HG02623 (cell line): Measurements from ENCODE around the gene FGF23.
"Not testable (repeated sequence)": the region's sequence is repeated elsewhere in the genome, so short reads cannot be mapped to it uniquely, and the experiment has no call there.

Experiments
- ATAC-seq: cut with Tn5 transposase; IDR thresholded peaks from one replicate; pipeline ENCODE4 v1.9.1; 2021; ENCODE audit warnings: moderate library complexity; ENCODE audit not compliant: unreplicated experiment

FGF23 gene

DNA sequence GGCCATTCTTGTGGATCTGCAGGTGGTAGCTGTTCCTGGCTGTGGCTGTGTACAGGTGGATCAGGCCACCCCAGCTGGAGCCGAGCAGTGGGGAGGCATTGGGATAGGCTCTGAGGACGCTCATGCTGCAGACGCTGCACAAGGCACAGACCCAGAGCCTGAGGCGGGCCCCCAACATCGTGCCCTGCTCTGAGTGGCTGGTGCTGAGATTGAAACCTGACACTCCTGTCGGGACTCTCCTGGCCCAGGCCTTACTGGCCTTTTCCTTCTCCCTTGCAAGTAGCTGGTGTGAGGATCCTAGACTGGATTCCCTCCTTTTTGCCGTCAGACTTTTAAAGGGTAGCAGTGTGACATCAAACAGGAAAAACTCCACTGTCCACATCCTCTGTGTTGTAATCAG is at the start of gene FGF23:
Gene FGF23, minus strand, starts transcription at position 308 of the 400 bp plus-strand sequence. Its CDS starts 130 bp downstream, at position 178.
- no peak for ATAC-seq

DNA sequence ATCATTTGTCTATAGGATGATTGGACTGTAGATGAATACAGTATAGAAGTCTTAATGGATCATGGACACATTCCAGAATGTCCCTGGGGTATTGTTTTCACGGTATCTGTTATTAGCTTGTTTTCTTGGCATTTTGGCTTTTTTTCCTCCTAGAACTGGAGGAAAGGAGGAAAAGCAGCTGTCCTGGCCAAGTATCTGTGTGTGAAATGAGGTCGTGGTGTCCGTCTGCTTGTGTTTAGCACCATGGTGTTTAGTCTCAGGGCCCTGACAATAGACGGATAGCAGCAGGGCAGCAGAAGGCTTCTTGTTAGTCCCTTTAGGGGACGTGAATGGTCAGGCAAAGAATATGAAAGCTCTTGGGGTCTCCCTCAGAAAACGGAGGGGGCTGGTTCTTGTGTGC is 44.9 kb upstream of the FGF23 start:
- ATAC-seq = no peak

DNA sequence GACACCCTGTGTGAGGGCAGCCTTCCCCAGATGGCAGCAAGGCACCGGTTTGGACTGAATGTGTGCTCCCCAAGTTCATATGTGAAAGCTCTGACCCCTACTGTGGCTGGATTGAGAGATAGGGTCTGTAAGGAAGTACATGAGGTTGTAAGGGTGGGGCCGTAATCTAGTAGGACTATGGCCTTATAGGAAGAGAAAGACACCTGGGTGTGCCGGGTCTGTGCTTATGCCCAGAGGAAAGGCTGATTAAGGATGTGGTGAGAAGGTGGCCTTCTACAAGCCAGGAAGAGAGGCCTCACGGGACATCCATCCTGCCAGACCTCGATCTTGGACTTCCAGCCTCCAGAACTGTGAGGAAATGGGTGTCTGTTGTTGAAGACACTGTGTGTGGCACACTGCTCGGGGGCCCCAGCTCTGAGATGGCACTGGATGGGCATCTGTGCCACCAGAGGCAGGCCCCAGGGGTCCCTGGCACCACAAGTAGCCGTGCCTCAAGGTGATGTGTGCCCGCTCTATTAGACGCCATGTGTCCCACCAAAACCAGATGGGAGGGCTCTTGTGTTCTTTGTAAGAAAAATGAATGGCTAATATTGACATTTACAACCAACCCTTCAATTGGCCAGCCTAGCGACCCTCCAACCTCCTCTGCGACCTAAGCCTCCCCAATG is 44.1 kb upstream of the FGF23 start:
- ATAC-seq = no peak

DNA sequence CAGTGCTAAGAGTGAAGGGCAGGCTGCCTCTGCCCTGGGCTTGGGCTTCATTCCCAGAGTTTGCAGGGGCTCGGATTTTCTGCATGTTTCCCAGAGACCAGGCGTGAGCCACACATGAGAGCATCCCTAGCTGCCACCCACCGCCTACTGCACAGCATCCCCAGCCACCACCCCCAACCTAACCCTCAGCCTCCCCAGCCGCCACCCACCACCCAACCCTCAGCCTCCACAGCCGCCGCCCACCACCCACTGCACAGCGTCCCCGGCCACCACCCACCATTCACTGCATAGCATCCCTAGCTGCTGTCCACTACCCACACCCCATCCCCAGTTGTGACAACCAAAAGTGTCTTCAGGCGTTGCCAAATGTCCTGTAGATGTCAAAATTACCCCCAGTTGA is 43.5 kb upstream of the FGF23 start:
- no peak for ATAC-seq

DNA sequence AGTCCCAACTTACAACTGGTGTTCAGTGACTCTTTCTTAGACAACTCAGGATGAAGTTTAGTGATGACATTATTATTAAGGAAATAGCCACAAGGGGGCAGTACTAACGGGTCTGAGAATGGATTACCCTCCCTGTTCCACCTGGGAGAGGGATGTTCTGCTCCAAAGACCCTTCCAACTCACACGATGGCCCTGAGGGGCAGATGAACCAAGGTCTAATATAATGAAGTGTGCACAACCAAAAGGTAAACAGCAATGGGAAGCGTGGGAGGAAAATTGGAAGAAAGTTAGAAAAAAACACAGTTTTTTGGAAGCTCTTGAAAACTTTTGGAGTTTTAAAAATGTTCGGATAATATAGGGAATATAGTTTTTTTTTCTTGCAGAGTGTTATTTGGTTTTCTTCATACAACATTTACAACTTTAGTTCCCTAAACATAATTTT is 42.1 kb upstream of the FGF23 start:
- no peak for ATAC-seq

DNA sequence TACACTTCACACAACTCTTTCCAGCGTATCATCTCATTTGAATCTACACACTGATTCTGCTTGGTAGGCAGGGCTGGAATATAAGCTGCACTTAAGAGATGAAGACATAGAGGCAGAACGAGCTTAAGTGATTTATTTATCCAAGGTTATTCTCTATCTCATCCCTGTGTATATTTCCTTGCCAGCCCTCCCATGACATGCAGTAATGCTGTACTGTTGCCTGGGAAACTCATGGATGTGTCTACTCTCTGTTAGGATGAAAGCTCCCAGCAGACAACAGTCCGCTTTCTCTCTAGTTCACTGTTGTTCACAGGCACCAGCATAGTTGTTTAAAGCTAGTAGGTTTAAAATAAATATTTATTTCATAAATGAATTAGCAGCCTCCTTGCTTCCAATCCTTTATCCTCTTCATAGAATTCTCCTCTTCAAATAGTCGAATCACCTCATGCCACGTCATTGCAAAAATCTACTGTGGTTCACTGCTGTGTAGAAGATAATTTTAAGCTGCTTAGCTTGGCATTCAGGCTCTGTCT is 40.7 kb upstream of the FGF23 start:
- ATAC-seq = no peak

DNA sequence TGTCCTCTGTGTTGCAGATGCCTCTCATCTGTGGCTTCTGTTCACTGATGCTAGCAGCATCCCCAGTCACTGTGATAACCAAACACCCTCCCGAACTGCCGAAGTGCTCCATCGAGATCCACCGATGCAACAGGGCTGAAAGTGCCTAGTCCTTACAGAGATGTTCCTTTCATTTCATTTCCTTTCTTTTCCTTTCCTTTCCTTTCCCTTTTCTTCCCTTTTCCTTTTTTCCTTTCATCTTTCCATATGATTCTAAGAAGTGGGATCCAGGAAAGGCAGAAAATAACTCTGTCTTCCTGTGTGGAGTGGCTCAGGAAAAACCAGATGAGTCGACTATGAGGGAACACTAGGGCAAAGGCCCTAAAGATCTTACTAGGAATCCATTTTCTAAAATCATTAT is 39.4 kb upstream of the FGF23 start:
- no peak for ATAC-seq

DNA sequence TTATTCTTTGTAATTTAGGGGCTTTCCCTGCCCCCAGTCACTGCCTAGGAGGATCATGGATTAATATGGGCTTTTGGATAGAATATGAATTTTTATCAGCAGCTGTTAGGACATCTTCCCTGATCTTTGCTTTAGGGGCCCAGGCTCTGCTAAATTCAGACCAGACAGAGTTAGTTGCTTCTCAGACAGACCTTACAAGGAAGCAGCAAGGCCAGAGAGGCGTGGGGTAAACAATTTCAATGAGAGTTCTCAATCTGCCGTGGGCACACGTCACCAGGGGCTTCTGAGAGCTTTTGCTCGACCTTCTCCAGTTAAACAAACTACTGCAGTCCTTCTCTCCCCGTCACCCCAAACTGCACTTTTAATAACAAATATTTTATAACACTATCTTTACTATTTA is 38.4 kb upstream of the FGF23 start:
- ATAC-seq = no peak

DNA sequence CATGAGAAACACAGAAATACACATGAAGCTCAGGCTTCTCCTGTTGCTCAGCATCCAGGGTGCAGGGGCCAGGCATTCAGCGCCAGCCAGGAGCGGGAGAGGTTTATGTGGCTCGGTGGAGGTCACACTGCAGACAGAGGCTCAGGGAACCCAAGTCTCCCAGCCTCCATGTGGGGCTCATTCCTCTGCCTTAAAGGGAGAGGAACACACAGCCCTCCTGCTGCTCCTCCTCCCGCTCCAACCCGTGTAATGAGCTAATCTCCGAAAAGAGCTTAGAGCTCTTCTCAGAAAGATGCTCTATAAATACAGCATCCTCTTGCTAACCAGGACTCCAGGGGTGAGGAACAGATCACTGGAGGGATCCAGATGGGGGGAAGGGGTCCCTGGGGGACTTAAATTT is 37.9 kb upstream of the FGF23 start:
- no peak for ATAC-seq

DNA sequence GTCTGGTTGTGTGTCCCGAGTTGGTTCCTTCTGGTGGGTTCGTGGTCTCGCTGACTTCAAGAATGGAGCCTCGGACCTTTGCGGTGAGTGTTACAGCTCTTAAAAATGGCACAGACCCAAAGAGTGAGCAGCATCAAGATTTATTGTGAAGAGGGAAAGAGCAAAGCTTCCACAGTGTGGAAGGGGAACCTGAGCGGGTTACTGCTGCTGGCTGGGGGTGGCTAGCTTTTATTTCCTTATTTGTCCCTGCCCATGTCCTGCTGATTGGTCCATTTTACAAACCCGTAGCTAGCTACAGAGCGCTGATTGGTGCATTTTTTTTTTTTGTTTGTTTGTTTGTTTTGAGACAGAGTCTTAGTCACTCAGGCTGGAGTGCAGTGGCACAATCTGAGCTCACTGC is 36.8 kb upstream of the FGF23 start:
- no peak for ATAC-seq

DNA sequence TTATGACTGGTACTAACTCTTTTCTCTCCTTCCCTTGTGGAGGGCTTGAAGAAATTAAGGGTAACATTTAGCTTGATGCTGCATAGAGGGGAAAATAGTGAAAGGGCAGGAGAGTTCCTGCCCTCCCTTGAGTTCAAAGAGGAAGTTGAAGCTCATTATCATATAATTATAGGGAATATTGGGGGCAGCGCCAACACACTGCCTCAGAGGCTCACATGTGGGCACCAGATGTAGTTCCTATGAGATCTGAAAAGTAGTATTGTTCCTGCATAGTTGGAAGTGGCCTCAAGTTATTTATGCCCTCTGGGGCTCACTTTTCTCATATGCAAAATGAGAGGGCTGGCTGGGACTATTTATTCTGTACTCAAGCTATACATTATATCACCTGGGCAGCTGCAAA is 33.0 kb upstream of the FGF23 start:
- ATAC-seq = no peak

DNA sequence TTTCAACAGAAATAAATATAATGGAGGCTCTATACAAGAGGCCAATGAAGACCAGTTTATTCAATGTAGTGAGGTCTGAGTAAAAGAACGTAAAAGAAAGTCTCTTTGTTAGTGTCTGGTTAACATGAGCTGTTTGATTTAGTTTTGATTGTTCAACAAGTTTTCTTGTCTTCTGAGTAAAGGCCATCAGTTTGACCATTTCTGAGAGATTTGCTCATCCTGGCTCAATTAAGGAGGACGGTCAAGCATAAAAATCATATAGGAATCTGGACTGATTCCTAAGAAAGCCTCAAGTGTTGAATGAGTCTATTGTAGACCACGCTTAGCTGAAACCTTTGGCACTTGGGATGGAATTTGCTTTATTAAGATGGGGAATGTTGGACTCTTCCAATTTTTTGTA is 32.5 kb upstream of the FGF23 start:
- no peak for ATAC-seq

DNA sequence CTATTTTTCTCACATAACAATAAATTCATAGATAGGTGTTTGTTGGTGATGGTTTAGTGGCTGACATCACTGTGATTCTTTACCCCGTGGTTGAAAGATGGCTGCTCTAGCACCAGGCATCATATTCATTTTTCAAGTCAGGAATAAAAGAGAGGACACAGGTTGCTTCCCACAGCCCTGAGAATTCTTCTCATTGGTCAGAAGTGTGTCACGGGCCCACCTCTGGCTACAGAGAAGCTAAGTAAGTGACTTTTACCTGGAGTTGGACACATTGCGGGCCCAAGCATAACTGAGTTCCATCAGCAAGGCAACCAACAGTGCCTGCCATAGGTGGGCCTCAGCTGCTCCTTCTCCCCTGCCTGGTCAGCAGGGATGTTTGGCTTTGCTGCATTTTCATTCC is 27.6 kb upstream of the FGF23 start:
- ATAC-seq = no peak

DNA sequence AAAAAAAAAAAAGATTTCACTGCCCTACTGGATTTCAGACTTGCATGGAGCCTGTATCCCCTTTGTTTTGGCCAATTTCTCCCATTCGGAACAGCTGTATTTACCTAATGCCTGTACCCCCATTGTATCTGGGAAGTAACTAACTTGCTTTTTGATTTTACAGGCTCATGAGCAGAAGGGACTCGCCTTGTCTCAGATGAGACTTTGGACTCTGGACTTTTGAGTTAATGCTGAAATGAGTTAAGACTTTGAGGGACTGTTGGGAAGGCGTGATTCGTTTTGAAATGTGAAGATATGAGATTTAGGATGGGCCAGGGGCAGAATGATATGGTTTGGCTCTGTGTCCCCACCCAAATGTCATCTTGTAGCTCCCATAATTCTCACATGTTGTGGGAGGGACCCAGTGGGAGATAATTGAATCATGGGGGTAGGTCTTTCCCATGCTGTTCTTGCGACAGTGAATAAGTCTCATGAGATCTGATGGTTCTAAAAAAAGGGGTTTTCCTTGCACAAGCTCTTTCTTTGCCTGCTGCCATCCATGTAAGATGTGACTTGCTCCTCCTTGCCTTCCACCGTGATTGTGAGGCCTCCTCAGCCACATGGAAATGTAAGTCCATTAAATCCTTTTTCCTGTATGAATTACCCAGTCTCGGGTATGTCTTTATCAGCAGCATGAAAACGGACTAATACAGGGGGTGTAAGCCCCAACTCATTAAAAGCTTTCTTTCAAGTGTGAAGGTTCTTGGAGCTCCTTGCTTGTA is 25.5 kb upstream of the FGF23 start:
- not testable (repeated sequence) for ATAC-seq

DNA sequence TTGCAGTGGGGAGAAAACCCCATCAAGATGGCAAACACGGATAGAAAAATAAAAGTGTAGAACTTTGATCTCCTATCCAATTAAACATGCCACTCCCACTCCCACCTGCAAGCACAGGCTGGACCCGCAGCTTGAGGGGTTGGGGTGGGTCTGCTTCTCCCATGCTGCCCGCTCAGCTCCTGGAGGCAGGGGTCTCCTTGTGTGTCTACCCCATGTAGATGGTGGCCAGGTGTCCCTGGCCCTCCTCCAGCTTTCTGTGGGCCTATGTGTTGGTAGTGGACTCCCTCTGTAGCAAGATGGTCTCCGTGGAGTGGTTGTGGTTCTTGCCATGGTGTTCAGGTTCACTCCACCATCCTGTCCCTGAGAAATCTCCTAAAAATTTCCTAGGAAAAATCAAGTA is 23.5 kb upstream of the FGF23 start:
- no peak for ATAC-seq

DNA sequence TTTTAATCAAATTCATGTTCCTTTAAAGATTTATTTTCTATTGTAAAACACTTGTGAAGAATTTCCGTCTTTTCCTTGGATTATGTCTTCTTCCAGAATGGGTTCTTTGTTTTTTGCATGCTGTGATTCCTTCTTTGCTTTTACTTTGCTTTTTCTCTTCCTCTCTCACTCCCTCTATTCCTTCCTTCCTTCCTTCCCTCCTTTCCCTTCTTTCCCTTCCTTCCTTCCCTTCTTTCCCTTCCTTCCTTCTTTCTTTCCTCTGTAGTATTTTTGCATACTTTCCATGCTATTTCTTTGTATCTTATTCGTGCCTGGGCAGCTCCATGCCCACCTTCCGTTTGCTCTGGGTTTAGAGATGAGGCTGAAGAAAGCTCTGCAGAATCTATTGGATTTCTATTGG is 21.6 kb upstream of the FGF23 start:
- no peak for ATAC-seq

DNA sequence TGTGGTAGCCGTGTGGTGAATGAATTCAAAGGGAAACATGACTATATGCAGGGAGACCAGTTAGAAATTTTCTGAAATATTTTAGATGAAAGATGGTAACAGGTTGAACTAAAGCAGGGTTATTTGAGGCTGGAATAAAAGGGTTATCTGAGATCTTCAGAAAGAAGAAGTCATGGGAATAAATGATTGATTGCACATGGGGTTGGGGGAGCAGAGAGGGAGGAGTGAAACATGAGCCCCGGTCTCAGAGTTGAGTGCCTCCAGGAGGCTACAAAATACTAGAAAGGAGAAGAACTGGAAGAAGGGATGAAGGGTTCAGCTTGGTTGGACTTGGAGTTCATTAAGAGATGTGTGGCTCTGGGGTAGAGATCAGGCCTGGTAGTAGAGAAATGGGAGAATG is 16.3 kb upstream of the FGF23 start:
- ATAC-seq = no peak

DNA sequence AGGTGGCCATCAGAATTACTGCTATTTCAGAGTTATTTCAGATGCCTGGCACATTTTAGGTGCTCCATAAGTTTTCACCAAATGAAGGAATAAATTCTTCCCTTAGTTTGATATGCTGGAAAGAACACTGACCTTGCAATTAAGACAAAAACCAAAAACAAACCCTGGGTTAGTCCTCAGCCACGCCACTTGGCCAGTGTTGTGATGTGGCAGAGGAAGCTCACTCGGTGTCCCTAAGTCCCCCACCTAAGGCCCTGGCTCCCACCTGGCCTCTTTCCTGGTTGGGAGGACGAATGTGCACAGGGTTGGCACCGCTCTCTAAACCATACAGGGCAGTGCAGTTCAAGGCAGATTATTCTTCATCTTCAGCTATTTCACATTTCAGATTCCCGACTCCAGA is 13.7 kb upstream of the FGF23 start:
- no peak for ATAC-seq

DNA sequence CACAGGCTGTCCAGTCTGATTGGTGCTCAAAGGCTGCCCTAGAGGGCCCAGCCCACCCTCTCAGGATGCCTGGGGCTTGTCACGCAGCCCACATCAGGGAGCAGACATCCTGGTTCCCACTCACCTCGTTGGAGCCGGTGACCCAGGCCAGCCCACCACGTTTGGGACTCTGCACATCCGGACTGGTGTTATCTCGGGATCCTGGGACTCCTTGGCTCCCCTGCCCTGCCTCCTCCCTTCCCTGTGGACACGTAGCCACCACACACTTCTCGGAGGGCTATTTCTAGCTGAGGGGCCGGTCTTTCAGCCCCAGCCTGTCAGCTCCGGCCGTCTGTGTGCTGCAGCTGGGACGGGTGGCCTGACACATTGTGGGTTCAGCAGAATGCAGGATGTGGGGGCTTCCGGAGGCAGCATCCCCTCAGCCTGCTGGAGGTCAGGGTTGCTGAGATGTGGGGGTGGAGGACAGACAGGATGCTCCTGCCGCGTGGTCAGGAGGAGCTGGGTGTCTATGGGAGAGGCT is 12.8 kb upstream of the FGF23 start:
- ATAC-seq = no peak

DNA sequence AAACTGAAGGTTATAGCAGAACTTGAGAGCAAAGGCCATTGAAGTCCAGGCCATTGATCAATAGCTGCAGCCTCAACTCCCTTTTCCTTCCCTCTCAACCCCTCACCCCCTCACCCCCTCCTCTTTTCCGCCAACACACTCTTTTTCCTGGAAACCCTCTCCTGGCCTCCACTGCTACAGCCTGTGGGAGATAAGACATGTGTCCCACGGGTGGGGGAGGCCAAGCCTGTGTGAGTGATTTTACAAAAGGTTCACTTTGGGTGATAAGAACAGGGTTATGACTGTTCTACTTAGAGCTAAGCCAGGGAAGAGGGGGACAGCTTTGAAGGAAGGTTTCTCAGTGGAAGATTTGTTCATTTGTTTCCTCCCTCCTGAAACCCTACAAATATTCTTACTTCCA is 9.2 kb upstream of the FGF23 start:
- ATAC-seq = no peak

DNA sequence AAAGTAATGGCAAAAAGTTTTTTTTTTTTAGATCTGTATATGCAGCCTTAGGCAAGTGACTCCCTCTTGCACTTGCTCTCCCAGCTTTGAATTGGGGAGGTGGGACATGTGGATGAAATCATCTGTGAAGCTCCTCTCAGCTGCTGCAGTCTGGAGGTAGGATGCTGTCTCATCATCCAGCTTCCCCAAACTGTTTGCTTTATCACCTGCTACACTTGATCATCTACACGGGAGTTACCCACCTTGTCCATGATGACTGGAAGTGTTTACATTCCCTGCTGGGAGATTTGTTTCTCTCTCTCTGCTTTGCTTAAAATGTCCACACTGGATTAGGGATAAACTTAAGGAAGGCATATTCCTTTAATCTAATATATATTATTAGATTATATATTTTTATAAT is 8.5 kb upstream of the FGF23 start:
- no peak for ATAC-seq

DNA sequence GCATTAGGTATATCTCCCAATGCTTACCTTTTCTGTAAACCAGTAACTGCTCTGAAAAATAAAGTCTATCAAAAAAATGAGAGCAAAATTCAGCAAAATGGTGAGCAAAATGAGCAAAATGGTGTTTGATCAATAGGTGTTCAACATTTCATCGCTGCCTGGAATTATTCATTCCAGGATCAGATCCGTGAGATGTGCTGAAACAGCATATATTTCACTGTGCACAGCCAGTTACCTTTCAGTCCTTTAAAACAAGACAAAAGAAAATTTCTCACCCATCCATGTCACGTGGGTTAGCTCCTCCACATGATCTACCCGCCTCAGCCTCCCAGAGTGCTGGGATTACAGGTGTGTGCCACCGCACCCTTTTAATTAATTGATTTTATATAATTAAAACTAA is 8.1 kb upstream of the FGF23 start:
- ATAC-seq = no peak
